ENCODE results near the gene PHF23. TPM values are rescaled to one million over a fixed set of nuclear protein-coding genes. Genes with fewer than 3 reads are reported as not detected.

PHF23 gene
- 10 to 100 TPM; 19.4 to 57.7 (median 41.0) TPM for total RNA-seq
- polyA plus RNA-seq: 10 to 100 TPM; 23.3 to 42.5 TPM
- long read RNA-seq, donor 1, transcript PHF23-201 (5 exons, 2,037 nt): major isoform, 8 of 31 reads
- long read RNA-seq, donor 1, partial matches to known transcripts: 10 of 31 reads
- long read RNA-seq, donor 1, other reads (novel, unspliced or antisense): 13 of 31 reads
- long read RNA-seq, donor 2, transcript PHF23-201 (5 exons, 2,037 nt): major isoform, 7 of 21 reads
- long read RNA-seq, donor 2, partial matches to known transcripts: 12 of 21 reads
- long read RNA-seq, donor 2, other reads (novel, unspliced or antisense): 0 of 21 reads
- long read RNA-seq, donor 3, transcript PHF23-201 (5 exons, 2,037 nt): major isoform, 37 of 58 reads
- long read RNA-seq, donor 3, transcript PHF23-205 (5 exons, 1,768 nt): minor isoform, 6 of 58 reads
- long read RNA-seq, donor 3, partial matches to known transcripts: 5 of 58 reads
- long read RNA-seq, donor 3, other reads (novel, unspliced or antisense): 10 of 58 reads

- Histone ChIP-seq H3K4me1 (ENCODE audit: insufficient read depth) (peaks cover 7% of the 10 kb centered on the region), H3K27ac (peak within 1 kb of the TSS; percentile 82 to 85), H3K27me3 (no peaks in the 10 kb centered on the region), H3K36me3 (no peaks in the 10 kb centered on the region), H3K9me3 (no peaks in the 10 kb centered on the region), H3K4me3 (peak within 1 kb of the TSS; percentile 99)
- intact Hi-C loops (cut with DNase I): no loop called here
- 0 to 1% (median 1%) methylated on average over 71 to 72 of the region's 72 CpGs for WGBS, 3 donors
- TF ChIP-seq CTCF (IDR thresholded peaks at IDR 0.05) (peak in 1 of 3 donors; percentile 47), EP300 (IDR thresholded peaks at IDR 0.05) (peak; percentile 45), POLR2A (IDR thresholded peaks at IDR 0.05) (peak; percentile 67)
- peak; percentile 98 to 100 (median 99) for DNase-seq
Measured at GRCh38 chr17:7239091-7240027, at the start of gene PHF23. Gene PHF23, minus strand, starts transcription at chr17:7239457. Its CDS starts 178 bp downstream, at chr17:7239279.

- intact Hi-C loops (cut with DNase I): no loop called here
- Histone ChIP-seq H3K27ac (no peak overlapping the region), H3K4me1 (ENCODE audit: insufficient read depth) (peaks cover 6% of the 10 kb centered on the region), H3K27me3 (no peaks in the 10 kb centered on the region), H3K4me3 (no peak overlapping the region), H3K9me3 (no peaks in the 10 kb centered on the region), H3K36me3 (no peaks in the 10 kb centered on the region)
- no peak for DNase-seq
- WGBS, 3 donors: 86 to 92% (median 89%) methylated on average over 12 of the region's 12 CpGs
- TF ChIP-seq EP300 (IDR thresholded peaks at IDR 0.05): no peak
- TF ChIP-seq CTCF (IDR thresholded peaks at IDR 0.05): no peak
- no peak for TF ChIP-seq POLR2A (IDR thresholded peaks at IDR 0.05)
Measured at GRCh38 chr17:7285679-7286078, 46.4 kb upstream of the PHF23 start.

GRCh38 chr17:7284911-7285310, 45.7 kb upstream of the PHF23 start:
- Histone ChIP-seq H3K9me3 (no peaks in the 10 kb centered on the region), H3K4me1 (ENCODE audit: insufficient read depth) (peaks cover 6% of the 10 kb centered on the region), H3K36me3 (no peaks in the 10 kb centered on the region), H3K4me3 (no peak overlapping the region), H3K27me3 (no peaks in the 10 kb centered on the region), H3K27ac (no peak overlapping the region)
- DNase-seq: no peak
- TF ChIP-seq EP300 (IDR thresholded peaks at IDR 0.05) (no peak), POLR2A (IDR thresholded peaks at IDR 0.05) (no peak), CTCF (IDR thresholded peaks at IDR 0.05) (no peak)
- intact Hi-C loops (cut with DNase I): loop anchor here in 1 of 4 donors (5.0 kb wide), 1 partner anchor 62 kb away; no protein-coding TSS in a partner anchor
- WGBS, 3 donors: 84 to 92% (median 89%) methylated on average over 5 to 16 of the region's 16 CpGs

Data from ovary (tissue), 10 donors.